ENCODE results near the gene CCDC73. TPM values are rescaled to one million over a fixed set of nuclear protein-coding genes. Genes with fewer than 3 reads are reported as not detected.
"Not testable (repeated sequence)": the region's sequence is repeated elsewhere in the genome, so short reads cannot be mapped to it uniquely, and the experiment has no call there.

CCDC73 gene
- total RNA-seq, 6 donors from 2014 or later: 0.15 to 0.20 TPM; not detected in 4

DNA sequence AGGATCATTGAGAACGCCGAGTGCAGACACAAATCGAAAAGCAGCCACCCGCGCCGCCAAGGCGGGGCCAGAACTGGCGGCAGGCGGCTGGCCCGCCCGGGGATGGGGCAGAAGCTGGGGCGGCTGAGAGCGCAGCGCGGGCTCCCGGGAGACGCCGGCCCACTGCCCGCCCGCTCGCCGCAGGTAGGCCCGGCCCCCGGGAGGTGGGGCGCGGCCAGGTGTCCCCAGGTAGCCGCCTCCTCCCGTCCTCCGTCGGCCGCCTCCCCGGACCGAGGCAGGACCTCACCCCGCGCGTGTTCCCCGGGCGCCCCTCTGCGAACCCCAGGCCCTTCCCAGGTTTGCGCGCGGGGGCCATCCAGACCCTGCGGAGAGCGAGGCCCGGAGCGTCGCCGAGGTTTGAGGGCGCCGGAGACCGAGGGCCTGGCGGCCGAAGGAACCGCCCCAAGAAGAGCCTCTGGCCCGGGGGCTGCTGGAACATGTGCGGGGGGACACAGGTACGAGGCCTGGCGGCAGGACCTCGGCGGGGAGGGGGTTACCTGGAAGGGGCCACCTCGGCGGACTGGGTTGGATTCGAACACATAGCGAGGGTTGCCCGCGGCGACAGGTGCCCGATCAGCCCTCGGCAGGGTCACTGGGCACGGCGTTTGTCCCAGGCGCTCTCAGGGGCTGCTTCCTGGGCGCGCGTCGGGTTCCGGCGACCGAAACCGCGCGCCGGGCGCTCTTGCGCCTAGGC, 35.4 kb upstream of the CCDC73 start, which contains the start of gene PRRG4:
Gene PRRG4, plus strand, starts transcription at position 248 of the 733 bp plus-strand sequence. CDS start 603 bp downstream, outside the sequence.
- Histone ChIP-seq H3K27me3 (no peaks in the 10 kb centered on the region), H3K4me3 (peak within 1 kb of the TSS; percentile 49 to 87 (median 78)), H3K27ac (peak within 1 kb of the TSS; percentile 81 to 92 (median 85)), H3K4me1 (peaks cover 0 to 14% (median 10%) of the 10 kb centered on the region in 4 donors), H3K36me3 (no peaks in the 10 kb centered on the region), H3K9me3 (no peaks in the 10 kb centered on the region)
- TF ChIP-seq POLR2AphosphoS5 (IDR thresholded peaks at IDR 0.05) (peak in 1 of 2 donors; percentile 63), EP300 (IDR thresholded peaks at IDR 0.05) (no peak), POLR2A (IDR thresholded peaks at IDR 0.05) (peak in 3 of 4 donors; percentile 68 to 84 (median 73))
- DNase-seq (peak; percentile 90 to 94), ATAC-seq (ENCODE audit: low FRiP score in 2 of 2) (peak; percentile 95)
- WGBS, 2 donors: 0 to 3% methylated on average over 26 to 33 of the region's 85 CpGs

- DNase-seq: no peak
- peak in 1 of 4 donors; percentile 10 for TF ChIP-seq EP300 (IDR thresholded peaks at IDR 0.05)
- TF ChIP-seq POLR2A (IDR thresholded peaks at IDR 0.05): no peak
- H3K27ac ChIP-seq: peak overlapping the region; percentile 81 to 92 (median 85)
These were observed 34.8 kb upstream of the CCDC73 start for GRCh38 chr11:32829157-32829679.

DNA sequence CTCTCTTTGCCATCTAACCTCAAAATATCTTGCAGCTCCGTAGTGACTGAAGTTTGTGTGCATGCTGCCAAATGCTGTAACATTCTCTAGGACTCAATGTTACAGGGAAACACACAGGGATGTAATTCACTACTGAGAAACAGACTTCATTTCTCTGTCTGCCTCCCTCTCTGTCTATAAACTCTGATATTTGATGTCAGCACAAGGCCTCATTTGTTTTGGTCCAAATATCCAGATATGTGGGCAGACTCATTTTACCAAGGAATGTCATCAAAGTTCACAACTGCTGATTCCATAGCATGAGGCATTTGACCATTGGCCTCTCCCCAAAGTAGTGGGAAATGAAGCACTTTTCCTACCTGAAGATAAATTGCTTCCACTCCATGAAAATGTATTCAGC, 32.8 kb upstream of the CCDC73 start:
- H3K36me3 ChIP-seq: no peaks in the 10 kb centered on the region
- ATAC-seq (ENCODE audit: low FRiP score in 2 of 2) (no peak), DNase-seq (no peak)
- TF ChIP-seq POLR2AphosphoS5 (IDR thresholded peaks at IDR 0.05) (no peak), POLR2A (IDR thresholded peaks at IDR 0.05) (no peak), EP300 (IDR thresholded peaks at IDR 0.05) (no peak), CTCF (IDR thresholded peaks at IDR 0.05) (no peak)
- H3K4me1 ChIP-seq: peaks cover 0 to 14% (median 10%) of the 10 kb centered on the region in 4 donors
- H3K9me3 ChIP-seq: no peaks in the 10 kb centered on the region
- H3K27ac ChIP-seq: no peak overlapping the region
- 84 to 97% methylated on average over 1 of the region's 1 CpG for WGBS, 2 donors
- no peaks in the 10 kb centered on the region for H3K27me3 ChIP-seq
- no peak overlapping the region for H3K4me3 ChIP-seq

More at GRCh38 chr11:32829157-32829679, 34.8 kb upstream of the CCDC73 start:
- Histone ChIP-seq H3K4me1 (peaks cover 0 to 14% (median 10%) of the 10 kb centered on the region in 4 donors), H3K9me3 (no peaks in the 10 kb centered on the region), H3K36me3 (no peaks in the 10 kb centered on the region), H3K27me3 (no peaks in the 10 kb centered on the region), H3K4me3 (peak overlapping the region; percentile 49 to 87 (median 78))
- WGBS, 2 donors: 2 to 3% methylated on average over 12 of the region's 12 CpGs
- peak in 1 of 2 donors; percentile 43 for ATAC-seq (ENCODE audit: low FRiP score in 2 of 2)

DNA sequence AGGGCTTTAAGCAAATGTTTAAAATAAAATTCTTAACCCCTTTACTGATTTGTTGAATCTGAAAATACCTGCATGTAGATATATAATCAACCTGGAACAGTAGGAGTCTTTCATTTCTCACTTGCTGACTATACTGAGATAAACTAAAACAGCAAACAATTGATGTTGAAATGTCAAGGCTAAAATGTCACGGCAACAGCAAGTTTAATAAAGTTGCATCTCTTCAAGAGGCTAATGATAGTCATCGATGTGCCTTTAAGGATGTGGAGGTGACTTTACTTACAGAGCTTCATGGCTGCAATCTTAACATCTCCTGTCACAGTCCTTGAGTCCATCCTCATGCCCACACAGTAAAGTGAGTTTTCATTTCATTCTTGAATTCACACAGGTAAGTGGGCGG, 31.7 kb upstream of the CCDC73 start:
- WGBS, 2 donors: 57 to 60% methylated on average over 3 of the region's 3 CpGs
- H3K27me3 ChIP-seq: no peaks in the 10 kb centered on the region
- no peak overlapping the region for H3K4me3 ChIP-seq
- H3K4me1 ChIP-seq: peaks cover 0 to 14% (median 10%) of the 10 kb centered on the region in 4 donors
- TF ChIP-seq POLR2A (IDR thresholded peaks at IDR 0.05): no peak
- TF ChIP-seq POLR2AphosphoS5 (IDR thresholded peaks at IDR 0.05): no peak
- no peak for TF ChIP-seq EP300 (IDR thresholded peaks at IDR 0.05)
- TF ChIP-seq CTCF (IDR thresholded peaks at IDR 0.05): no peak
- no peaks in the 10 kb centered on the region for H3K36me3 ChIP-seq
- no peaks in the 10 kb centered on the region for H3K9me3 ChIP-seq
- ATAC-seq (ENCODE audit: low FRiP score in 2 of 2) (no peak), DNase-seq (no peak)
- H3K27ac ChIP-seq: no peak overlapping the region

- H3K36me3 ChIP-seq; H3K9me3 ChIP-seq; H3K4me1 ChIP-seq; DNase-seq; ATAC-seq (ENCODE audit: low FRiP score in 2 of 2); H3K4me3 ChIP-seq; H3K27me3 ChIP-seq; H3K27ac ChIP-seq: not testable (repeated sequence)
- WGBS, 2 donors: 67 to 76% methylated on average over 3 of the region's 3 CpGs
These were observed 29.2 kb upstream of the CCDC73 start for GRCh38 chr11:32823617-32824016.

- Histone ChIP-seq H3K4me3 (no peak overlapping the region), H3K4me1 (no peaks in the 10 kb centered on the region), H3K36me3 (no peaks in the 10 kb centered on the region), H3K27me3 (no peaks in the 10 kb centered on the region), H3K27ac (peak overlapping the region in 1 of 4 donors; percentile 25), H3K9me3 (no peaks in the 10 kb centered on the region)
- no peak for TF ChIP-seq POLR2A (IDR thresholded peaks at IDR 0.05)
- no peak for TF ChIP-seq CTCF (IDR thresholded peaks at IDR 0.05)
- no peak for TF ChIP-seq EP300 (IDR thresholded peaks at IDR 0.05)
- TF ChIP-seq POLR2AphosphoS5 (IDR thresholded peaks at IDR 0.05): no peak
- 61 to 67% methylated on average over 5 of the region's 5 CpGs for WGBS, 2 donors
- ATAC-seq (ENCODE audit: low FRiP score in 2 of 2) (no peak), DNase-seq (no peak)
These were observed 27.6 kb upstream of the CCDC73 start for GRCh38 chr11:32821917-32822560.

All from upper lobe of left lung (tissue), 6 donors.